CD4-positive, alpha-beta T cell (primary cell): ENCODE results near the gene RETREG1. TPM values are rescaled to one million over a fixed set of nuclear protein-coding genes. Genes with fewer than 3 reads are reported as not detected.
A peak's percentile ranks its signal among the peaks of the same experiment; 100 is the strongest.

ENCODE experiments used
- ATAC-seq: fragments of 200-7000 bp; cut with Tn5 transposase; one replicate; pipeline ENCODE4 v1.10.0; 2022; ENCODE audit warnings: mild to moderate bottlenecking; ENCODE audit not compliant: poor library complexity
- CTCF ChIA-PET: fragments of 350-600 bp; sonication (Branson Sonifier 250); formaldehyde crosslinking; loops from one replicate; lab custom pipeline; 2021; ENCODE audit warnings: antibody characterized with exemption, inconsistent platforms; lab: Charles Lee
- POLR2A ChIA-PET: fragments of 350-600 bp; sonication (Branson Sonifier 250); formaldehyde crosslinking; loops from one replicate; lab custom pipeline; 2021; ENCODE audit warnings: antibody characterized with exemption, inconsistent platforms; lab: Charles Lee
- DNase-seq, 14 experiments: peaks; one replicate each; pipeline ENCODE4 v3.0.0-alpha.2; 2013 to 2020; ENCODE audit warnings: mixed read lengths in 2 of 14
- H3K27ac ChIP-seq, 2 donors: one replicate each; pipeline versions ENCODE4 v1.5.1 to v1.7.0; 2013; ENCODE audit warnings: low read length in 2 of 2, low read depth in 1 of 2, mild to moderate bottlenecking in 1 of 2
- H3K27me3 ChIP-seq, 2 experiments: 1 replicate in 1 of 2; 2 replicates in 1 of 2; pipeline versions ENCODE4 v1.6.1 to v1.7.0; 2013; ENCODE audit warnings: low read length in 2 of 2, control low read depth in 1 of 2, mild to moderate bottlenecking in 1 of 2, moderate library complexity in 1 of 2; ENCODE audit not compliant: insufficient read depth in 2 of 2, control insufficient read depth in 1 of 2
- H3K36me3 ChIP-seq: one replicate; pipeline ENCODE4 v1.6.1; 2013; ENCODE audit warnings: low read length, control low read depth; ENCODE audit not compliant: insufficient read depth
- H3K4me1 ChIP-seq: one replicate; pipeline ENCODE4 v1.6.1; 2013; ENCODE audit warnings: low read length, control low read depth; ENCODE audit not compliant: insufficient read depth
- H3K4me3 ChIP-seq: one replicate; pipeline ENCODE4 v1.5.1; 2013; ENCODE audit warnings: mild to moderate bottlenecking, low read length, moderate library complexity
- H3K9me3 ChIP-seq, 2 experiments: 1 replicate in 1 of 2; 2 replicates in 1 of 2; pipeline versions ENCODE4 v1.6.1 to v1.7.0; 2013; ENCODE audit warnings: low read length in 2 of 2, mild to moderate bottlenecking in 2 of 2, control low read depth in 1 of 2, moderate library complexity in 1 of 2; ENCODE audit not compliant: control insufficient read depth in 1 of 2, insufficient read depth in 1 of 2
- H3K27ac Mint-ChIP-seq: one replicate; pipeline ENCODE4 v1.8.0; 2020; ENCODE audit warnings: mixed read lengths
- H3K27me3 Mint-ChIP-seq: one replicate; pipeline ENCODE4 v1.8.0; 2021; ENCODE audit warnings: mixed read lengths
- H3K36me3 Mint-ChIP-seq: one replicate; pipeline ENCODE4 v1.8.0; 2021; ENCODE audit warnings: low read depth, mixed read lengths
- H3K4me1 Mint-ChIP-seq: one replicate; pipeline ENCODE4 v1.8.0; 2021; ENCODE audit warnings: low read depth, mixed read lengths
- H3K4me3 Mint-ChIP-seq: one replicate; pipeline ENCODE4 v1.8.0; 2020; ENCODE audit warnings: mild to moderate bottlenecking, mixed read lengths
- H3K9me3 Mint-ChIP-seq: one replicate; pipeline ENCODE4 v1.8.0; 2020; ENCODE audit warnings: mixed read lengths
- intact Hi-C, 2 experiments: fragments of 100-400 bp; cut with DNase I in 1 of 2; cut with micrococcal nuclease in 1 of 2; formaldehyde crosslinking; loops; one replicate each; pipeline versions ENCODE4 v1.15.1 to v1.9.0; 2023 to 2025; cut with DNase I, micrococcal nuclease
- total RNA-seq, 174 experiments: library from RNA in 2 of 174; stranded (reverse) in 2 of 174; gene quantifications; one replicate each; pipeline ENCODE4 v1.2.3 and lab custom pipeline; 2021 to 2026
- TF ChIP-seq, protein P1 (sequence below): fragments of 200-600 bp; IDR thresholded peaks from one replicate; pipeline ENCODE4 v1.8.0; 2022; ENCODE audit warnings: antibody characterized with exemption, mild to moderate bottlenecking

RETREG1 gene
- total RNA-seq, 2 experiments from 2014 or later, result 68.9 to 69.7 TPM

DNA sequence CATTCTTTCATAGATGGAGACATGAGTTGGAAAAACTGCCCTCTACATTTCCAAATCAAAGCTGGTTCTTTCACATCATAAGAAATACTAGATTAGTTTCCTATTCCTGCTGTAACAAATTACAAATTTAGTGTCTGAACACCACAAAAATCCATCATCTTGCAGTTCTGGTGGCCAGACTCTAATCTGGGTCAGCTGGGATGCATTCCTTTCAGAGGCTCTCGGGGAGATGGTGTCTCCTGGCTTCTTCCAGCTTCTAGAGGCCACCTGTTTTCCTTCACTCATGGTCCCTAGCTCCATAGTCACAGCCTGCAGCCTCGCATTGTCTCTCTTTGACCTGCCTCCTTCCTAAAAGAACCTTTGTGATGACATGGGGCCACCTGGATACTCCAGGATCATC is 65.2 kb downstream of the RETREG1 start:
- Mint-ChIP-seq H3K9me3 (no peaks in the 10 kb centered on the region), H3K4me3 (no peak overlapping the region), H3K27ac (no peak overlapping the region), H3K27me3 (no peaks in the 10 kb centered on the region), H3K36me3 (peaks cover 11% of the 10 kb centered on the region), H3K4me1 (peaks cover 53% of the 10 kb centered on the region)
- ATAC-seq (no peak), DNase-seq (no peak)
- ChIA-PET CTCF (interaction anchor here (1.0 kb wide), 1 partner anchor 9 kb away, joined by 3 read pairs; no protein-coding TSS in a partner anchor), POLR2A (no interaction called here)
- Histone ChIP-seq H3K9me3 (no peaks in the 10 kb centered on the region), H3K27me3 (no peaks in the 10 kb centered on the region), H3K4me1 (no peaks in the 10 kb centered on the region), H3K36me3 (no peaks in the 10 kb centered on the region), H3K27ac (no peak overlapping the region), H3K4me3 (no peak overlapping the region)
- TF ChIP-seq, protein P1, sequence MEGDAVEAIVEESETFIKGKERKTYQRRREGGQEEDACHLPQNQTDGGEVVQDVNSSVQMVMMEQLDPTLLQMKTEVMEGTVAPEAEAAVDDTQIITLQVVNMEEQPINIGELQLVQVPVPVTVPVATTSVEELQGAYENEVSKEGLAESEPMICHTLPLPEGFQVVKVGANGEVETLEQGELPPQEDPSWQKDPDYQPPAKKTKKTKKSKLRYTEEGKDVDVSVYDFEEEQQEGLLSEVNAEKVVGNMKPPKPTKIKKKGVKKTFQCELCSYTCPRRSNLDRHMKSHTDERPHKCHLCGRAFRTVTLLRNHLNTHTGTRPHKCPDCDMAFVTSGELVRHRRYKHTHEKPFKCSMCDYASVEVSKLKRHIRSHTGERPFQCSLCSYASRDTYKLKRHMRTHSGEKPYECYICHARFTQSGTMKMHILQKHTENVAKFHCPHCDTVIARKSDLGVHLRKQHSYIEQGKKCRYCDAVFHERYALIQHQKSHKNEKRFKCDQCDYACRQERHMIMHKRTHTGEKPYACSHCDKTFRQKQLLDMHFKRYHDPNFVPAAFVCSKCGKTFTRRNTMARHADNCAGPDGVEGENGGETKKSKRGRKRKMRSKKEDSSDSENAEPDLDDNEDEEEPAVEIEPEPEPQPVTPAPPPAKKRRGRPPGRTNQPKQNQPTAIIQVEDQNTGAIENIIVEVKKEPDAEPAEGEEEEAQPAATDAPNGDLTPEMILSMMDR, result no peak
- intact Hi-C loops, result loop anchor here (5.0 to 10.0 kb wide), 2 partner anchors 64 to 113 kb away; no protein-coding TSS in a partner anchor

DNA sequence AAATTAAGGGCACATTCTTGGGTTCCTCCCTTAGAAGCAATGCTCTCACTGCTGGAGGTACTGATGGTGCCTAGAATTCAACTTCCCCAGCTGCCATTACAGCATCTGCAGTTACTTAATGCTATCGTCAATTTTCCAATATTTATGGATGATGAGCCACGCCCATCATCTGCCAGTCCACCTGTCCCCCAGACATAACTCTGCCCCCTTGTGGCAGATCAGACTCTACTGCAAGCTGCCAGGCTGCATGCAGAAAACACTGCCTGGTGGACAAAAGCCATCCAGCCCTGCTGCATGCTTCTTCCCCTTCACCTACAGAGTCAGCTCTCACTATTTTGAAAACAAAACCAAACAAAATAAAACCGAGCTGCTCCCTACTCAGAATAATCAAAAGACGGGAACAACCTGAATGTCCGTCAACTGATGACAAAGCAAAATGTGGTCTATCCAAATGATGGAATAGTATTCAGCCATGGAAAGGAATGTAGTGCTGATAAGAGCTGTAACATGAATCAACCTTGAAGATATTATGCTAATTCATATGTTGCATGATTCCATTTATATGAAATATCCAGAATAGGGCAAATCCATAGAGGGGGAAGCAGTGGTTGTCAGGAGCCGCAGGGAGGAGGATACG is 66.4 kb downstream of the RETREG1 start:
- no peaks in the 10 kb centered on the region for H3K9me3 ChIP-seq
- Mint-ChIP-seq H3K27ac (no peak overlapping the region), H3K4me1 (peaks cover 55% of the 10 kb centered on the region), H3K36me3 (peaks cover 16% of the 10 kb centered on the region), H3K9me3 (no peaks in the 10 kb centered on the region), H3K27me3 (no peaks in the 10 kb centered on the region), H3K4me3 (no peak overlapping the region)
- H3K4me3 ChIP-seq, result no peak overlapping the region
- TF ChIP-seq, protein P1, result peak; percentile 47
- DNase-seq (peak in 6 of 14 experiments; percentile 5 to 56 (median 20)), ATAC-seq (no peak)
- intact Hi-C loops, result loop anchor here (5.0 to 10.0 kb wide), 2 partner anchors 63 to 114 kb away; no protein-coding TSS in a partner anchor
- H3K4me1 ChIP-seq, result peaks cover 4% of the 10 kb centered on the region
- no peaks in the 10 kb centered on the region for H3K36me3 ChIP-seq
- H3K27me3 ChIP-seq, result no peaks in the 10 kb centered on the region
- CTCF ChIA-PET, result interaction anchor here (0.8 to 1.1 kb wide), 2 partner anchors 67 to 116 kb away, joined by 3 read pairs; partner anchors contain the start of gene RETREG1
- H3K27ac ChIP-seq, result no peak overlapping the region
- POLR2A ChIA-PET, result no interaction called here

DNA sequence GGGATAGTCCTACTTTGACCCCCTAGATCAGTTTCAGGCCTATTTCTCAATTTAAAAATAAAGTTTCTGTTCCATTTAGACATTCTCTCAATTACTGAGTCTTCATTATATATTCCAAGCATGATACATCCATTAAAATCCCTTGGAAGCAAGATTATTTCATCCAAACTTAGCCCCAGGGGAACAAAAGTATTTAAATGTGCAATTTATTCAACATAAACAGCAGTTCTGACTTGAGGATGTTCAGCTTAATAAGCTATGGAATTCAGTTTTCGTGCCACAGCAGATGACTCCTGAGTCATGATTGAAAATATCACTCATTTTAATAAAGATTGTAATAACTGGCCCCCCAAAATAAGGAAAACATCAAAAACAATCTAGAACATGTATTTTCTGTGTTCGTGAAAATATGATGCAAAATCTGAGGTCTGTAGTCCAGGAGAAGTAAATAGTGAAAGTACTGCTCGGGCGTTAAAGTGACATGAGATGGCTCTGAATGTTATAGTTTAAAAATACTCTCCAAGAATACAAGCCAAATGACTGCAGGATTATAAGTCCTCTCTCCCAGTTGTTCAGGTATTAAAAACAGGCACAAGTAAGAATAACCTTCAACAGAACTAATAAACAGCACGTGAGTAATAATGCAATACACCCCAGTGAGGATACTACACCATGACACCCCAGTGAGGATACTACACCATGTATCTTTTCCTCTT is 67.1 kb downstream of the RETREG1 start:
- peaks cover 62% of the 10 kb centered on the region for H3K4me1 Mint-ChIP-seq

More for the DNA sequence above, 67.1 kb downstream of the RETREG1 start:
- no peak for ATAC-seq
- ChIA-PET CTCF (interaction anchor here (1.1 kb wide), 1 partner anchor 67 kb away, joined by 3 read pairs; the partner anchor contains the start of gene RETREG1), POLR2A (no interaction called here)
- no peak for DNase-seq
- intact Hi-C loops, result loop anchor here (5.0 to 10.0 kb wide), 3 partner anchors 57 to 115 kb away; no protein-coding TSS in a partner anchor
- no peak overlapping the region for H3K4me3 Mint-ChIP-seq
- Histone ChIP-seq H3K4me3 (no peak overlapping the region), H3K36me3 (no peaks in the 10 kb centered on the region), H3K27ac (no peak overlapping the region), H3K4me1 (peaks cover 7% of the 10 kb centered on the region), H3K9me3 (no peaks in the 10 kb centered on the region), H3K27me3 (no peaks in the 10 kb centered on the region)
- H3K27ac Mint-ChIP-seq, result no peak overlapping the region
- peaks cover 18% of the 10 kb centered on the region for H3K36me3 Mint-ChIP-seq
- H3K9me3 Mint-ChIP-seq, result no peaks in the 10 kb centered on the region
- TF ChIP-seq, protein P1, result no peak
- no peaks in the 10 kb centered on the region for H3K27me3 Mint-ChIP-seq
